Lung (tissue), 12 donors: Measurements from ENCODE around the gene LDLRAD2. TPM values are rescaled to one million over a fixed set of nuclear protein-coding genes. Genes with fewer than 3 reads are reported as not detected.
A peak's percentile ranks its signal among the peaks of the same experiment; 100 is the strongest.

Experiments used
- ATAC-seq: fragments of 200-7000 bp; cut with Tn5 transposase; one replicate; pipeline ENCODE4 v1.9.1; 2020; ENCODE audit warnings: moderate number of reproducible peaks; ENCODE audit not compliant: insufficient read depth, low FRiP score
- DNase-seq, 3 donors: peaks; one replicate each; pipeline ENCODE4 v3.0.0-alpha.2; 2013 to 2017
- H3K27ac ChIP-seq, 2 donors: one replicate each; pipeline ENCODE4 v1.5.1; 2013; ENCODE audit warnings: mild to moderate bottlenecking in 2 of 2, moderate library complexity in 2 of 2, control low read depth in 1 of 2, inconsistent platforms in 1 of 2, low read depth in 1 of 2, low read length in 1 of 2
- H3K27me3 ChIP-seq, 3 donors: one replicate each; pipeline ENCODE4 v1.5.1; 2013; ENCODE audit warnings: low read length in 2 of 3; ENCODE audit not compliant: control insufficient read depth in 3 of 3, insufficient read depth in 3 of 3
- H3K36me3 ChIP-seq, 4 donors: one replicate each; pipeline ENCODE4 v1.5.1; 2013; ENCODE audit warnings: low read length in 4 of 4, mild to moderate bottlenecking in 1 of 4, moderate library complexity in 1 of 4; ENCODE audit not compliant: control insufficient read depth in 4 of 4, insufficient read depth in 4 of 4
- H3K4me1 ChIP-seq, 5 donors: one replicate each; pipeline ENCODE4 v1.5.1; 2013; ENCODE audit warnings: low read length in 5 of 5, mild to moderate bottlenecking in 2 of 5, moderate library complexity in 1 of 5; ENCODE audit not compliant: control insufficient read depth in 5 of 5, insufficient read depth in 5 of 5
- H3K4me3 ChIP-seq: one replicate; pipeline ENCODE4 v1.5.1; 2013; ENCODE audit warnings: mild to moderate bottlenecking, control low read depth, moderate library complexity
- H3K9ac ChIP-seq, 2 donors: one replicate each; pipeline ENCODE4 v1.5.1; 2013; ENCODE audit warnings: low read length in 2 of 2, control low read depth in 1 of 2; ENCODE audit not compliant: insufficient read depth in 1 of 2
- H3K9me3 ChIP-seq, 4 donors: one replicate each; pipeline ENCODE4 v1.5.1; 2013; ENCODE audit warnings: low read length in 3 of 4, mild to moderate bottlenecking in 1 of 4, moderate library complexity in 1 of 4; ENCODE audit not compliant: control insufficient read depth in 4 of 4, insufficient read depth in 3 of 4
- WGBS, 2 donors: extraction: QIAGEN DNeasy Blood & Tissue Kit; methylation state at CpG; one replicate each; pipeline ENCODE4 v1.1.7; 2013; 5-methylcytosine and 5-hydroxymethylcytosine counted together
- polyA plus RNA-seq, 2 donors: library from polyadenylated mRNA; stranded (reverse); fragments of 200-250 nt; gene quantifications; one replicate each; pipeline ENCODE4 v1.2.1, GENCODE V29; 2013
- total RNA-seq, 2 donors: library from RNA; depleted of rRNA in 1 of 2; stranded (reverse); fragments of >200 nt in 1 of 2; gene quantifications; one replicate each; pipeline ENCODE4 v1.2.1, GENCODE V29; 2014 to 2021
- TF ChIP-seq, protein P1 (sequence below): IDR thresholded peaks from 2 replicates; pipeline ENCODE4 v1.5.1; 2012; ENCODE audit warnings: mild to moderate bottlenecking; ENCODE audit errors: control extremely low read depth, extremely low read depth
- donor health status: control.
- donor health status: control.
- donor health status: Bipolar disorder and iron deficiency.
- donor health status: healthy.
- donor health status: DM: yes; HTN: yes; CAD: no.

Gene LDLRAD2
- total and polyA plus RNA-seq, 4 donors: 0.20 to 2.8 (median 0.54) TPM

DNA sequence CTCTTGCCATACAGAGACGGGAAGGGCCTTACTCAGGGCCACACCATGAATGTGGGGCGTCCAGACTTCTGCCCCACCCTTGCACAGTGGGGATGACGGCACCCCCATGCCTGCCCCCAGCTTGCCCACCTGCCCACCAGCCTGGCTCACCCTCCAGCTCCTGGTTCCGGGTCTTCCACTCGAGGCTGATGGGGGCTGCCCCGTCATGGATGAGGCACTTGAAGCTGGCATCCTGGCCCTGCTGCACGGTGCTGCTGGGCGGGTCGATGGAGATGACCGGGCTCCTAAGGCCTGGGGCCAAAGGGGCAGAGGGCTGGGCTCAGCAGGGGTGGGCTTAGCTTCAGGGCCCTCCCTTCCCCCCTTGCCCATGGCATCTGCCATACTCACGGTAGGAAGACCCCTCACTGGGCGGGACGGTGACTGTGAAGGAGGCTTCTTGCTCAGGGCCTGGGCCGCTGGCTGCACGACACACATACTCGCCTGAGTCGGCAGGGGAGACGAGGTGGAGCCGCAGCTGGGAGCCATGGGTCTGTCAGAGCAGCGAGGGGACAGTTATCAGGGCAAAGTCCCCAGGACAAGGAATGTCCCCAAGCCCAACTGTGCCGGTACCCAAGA, 29.9 kb downstream of the LDLRAD2 start:
- WGBS, 2 donors: 93 to 97% methylated on average over 20 to 21 of the region's 21 CpGs
- Histone ChIP-seq H3K36me3 (peaks cover 8 to 57% (median 26%) of the 10 kb centered on the region in 4 donors), H3K4me3 (no peak overlapping the region), H3K4me1 (no peaks in the 10 kb centered on the region), H3K9me3 (no peaks in the 10 kb centered on the region), H3K27me3 (no peaks in the 10 kb centered on the region), H3K27ac (peak overlapping the region in 1 of 2 donors; percentile 7), H3K9ac (no peak overlapping the region)
- TF ChIP-seq, protein P1, sequence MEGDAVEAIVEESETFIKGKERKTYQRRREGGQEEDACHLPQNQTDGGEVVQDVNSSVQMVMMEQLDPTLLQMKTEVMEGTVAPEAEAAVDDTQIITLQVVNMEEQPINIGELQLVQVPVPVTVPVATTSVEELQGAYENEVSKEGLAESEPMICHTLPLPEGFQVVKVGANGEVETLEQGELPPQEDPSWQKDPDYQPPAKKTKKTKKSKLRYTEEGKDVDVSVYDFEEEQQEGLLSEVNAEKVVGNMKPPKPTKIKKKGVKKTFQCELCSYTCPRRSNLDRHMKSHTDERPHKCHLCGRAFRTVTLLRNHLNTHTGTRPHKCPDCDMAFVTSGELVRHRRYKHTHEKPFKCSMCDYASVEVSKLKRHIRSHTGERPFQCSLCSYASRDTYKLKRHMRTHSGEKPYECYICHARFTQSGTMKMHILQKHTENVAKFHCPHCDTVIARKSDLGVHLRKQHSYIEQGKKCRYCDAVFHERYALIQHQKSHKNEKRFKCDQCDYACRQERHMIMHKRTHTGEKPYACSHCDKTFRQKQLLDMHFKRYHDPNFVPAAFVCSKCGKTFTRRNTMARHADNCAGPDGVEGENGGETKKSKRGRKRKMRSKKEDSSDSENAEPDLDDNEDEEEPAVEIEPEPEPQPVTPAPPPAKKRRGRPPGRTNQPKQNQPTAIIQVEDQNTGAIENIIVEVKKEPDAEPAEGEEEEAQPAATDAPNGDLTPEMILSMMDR: no peak
- no peak for ATAC-seq
- DNase-seq: no peak

DNA sequence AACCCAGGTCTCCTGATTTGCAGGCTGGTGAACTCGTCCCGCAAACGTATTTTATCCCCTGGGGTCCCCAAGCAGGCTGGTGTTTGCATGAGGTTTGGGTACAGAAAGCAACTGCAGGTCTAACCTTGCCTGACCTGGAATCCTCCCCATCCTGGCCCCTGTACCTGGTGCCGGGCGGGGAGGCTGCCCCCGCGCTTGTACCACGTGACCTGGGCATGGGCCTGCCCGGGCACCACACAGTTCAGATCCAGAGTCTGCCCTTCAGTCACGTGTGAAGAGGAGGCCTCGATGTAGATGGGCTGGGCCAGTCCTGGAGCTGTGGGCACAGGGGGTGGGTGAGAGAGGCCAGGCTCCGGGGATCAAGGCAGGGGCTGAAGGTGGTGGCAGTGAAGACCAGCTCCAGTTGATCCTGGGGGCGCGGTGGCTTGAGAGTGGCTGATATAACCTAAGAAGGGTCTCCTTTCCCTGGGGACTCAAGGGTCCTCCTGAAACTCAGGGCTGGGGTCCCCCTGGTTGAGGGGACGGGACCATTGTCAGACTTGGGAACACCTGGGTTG, 30.6 kb downstream of the LDLRAD2 start:
- H3K4me1 ChIP-seq: no peaks in the 10 kb centered on the region
- no peaks in the 10 kb centered on the region for H3K27me3 ChIP-seq
- TF ChIP-seq, protein P1: no peak
- H3K4me3 ChIP-seq: no peak overlapping the region
- ATAC-seq: no peak
- H3K36me3 ChIP-seq: peaks cover 8 to 64% (median 26%) of the 10 kb centered on the region in 4 donors
- DNase-seq: no peak
- 87 to 95% methylated on average over 15 of the region's 15 CpGs for WGBS, 2 donors
- no peak overlapping the region for H3K27ac ChIP-seq
- no peak overlapping the region for H3K9ac ChIP-seq
- H3K9me3 ChIP-seq: no peaks in the 10 kb centered on the region

DNA sequence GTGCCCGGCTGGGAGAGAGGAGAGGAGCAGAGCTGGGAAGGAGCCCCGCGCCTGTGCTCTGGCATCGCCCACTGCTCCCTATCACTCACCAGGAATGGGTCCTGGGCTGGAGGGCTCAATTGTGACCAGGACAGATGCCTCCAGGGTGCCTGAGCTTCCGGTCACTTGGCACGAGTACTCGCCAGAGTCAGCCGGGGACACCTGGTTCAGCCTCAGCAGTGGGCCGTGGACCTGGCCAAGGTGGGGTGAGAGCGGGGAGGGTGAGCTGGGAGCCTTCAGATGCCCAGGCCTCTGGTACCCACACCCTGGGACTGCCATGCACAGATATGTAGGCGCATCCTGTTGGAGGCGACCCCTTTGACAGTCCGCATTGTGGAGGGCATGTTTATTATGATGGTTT, 31.1 kb downstream of the LDLRAD2 start:
- ATAC-seq: no peak
- H3K4me1 ChIP-seq: no peaks in the 10 kb centered on the region
- H3K9me3 ChIP-seq: no peaks in the 10 kb centered on the region
- H3K9ac ChIP-seq: no peak overlapping the region
- no peak overlapping the region for H3K27ac ChIP-seq
- WGBS, 2 donors: 94 to 97% methylated on average over 11 to 13 of the region's 13 CpGs
- TF ChIP-seq, protein P1: no peak
- peaks cover 6 to 68% (median 30%) of the 10 kb centered on the region in 4 donors for H3K36me3 ChIP-seq
- DNase-seq: no peak
- H3K27me3 ChIP-seq: no peaks in the 10 kb centered on the region
- H3K4me3 ChIP-seq: no peak overlapping the region
